ENCODE data around the gene SMYD3.

GRCh38 chr1:245986404-245987218 lies 520.5 kb downstream of the SMYD3 start:
- TF ChIP-seq CTCF (IDR thresholded peaks at IDR 0.05) (no peak), POLR2A (IDR thresholded peaks at IDR 0.05) (no peak)
